ENCODE data around the gene KDM6B.
"Not testable (repeated sequence)": the region's sequence is repeated elsewhere in the genome, so short reads cannot be mapped to it uniquely, and the experiment has no call there.

Gene KDM6B, protein sequence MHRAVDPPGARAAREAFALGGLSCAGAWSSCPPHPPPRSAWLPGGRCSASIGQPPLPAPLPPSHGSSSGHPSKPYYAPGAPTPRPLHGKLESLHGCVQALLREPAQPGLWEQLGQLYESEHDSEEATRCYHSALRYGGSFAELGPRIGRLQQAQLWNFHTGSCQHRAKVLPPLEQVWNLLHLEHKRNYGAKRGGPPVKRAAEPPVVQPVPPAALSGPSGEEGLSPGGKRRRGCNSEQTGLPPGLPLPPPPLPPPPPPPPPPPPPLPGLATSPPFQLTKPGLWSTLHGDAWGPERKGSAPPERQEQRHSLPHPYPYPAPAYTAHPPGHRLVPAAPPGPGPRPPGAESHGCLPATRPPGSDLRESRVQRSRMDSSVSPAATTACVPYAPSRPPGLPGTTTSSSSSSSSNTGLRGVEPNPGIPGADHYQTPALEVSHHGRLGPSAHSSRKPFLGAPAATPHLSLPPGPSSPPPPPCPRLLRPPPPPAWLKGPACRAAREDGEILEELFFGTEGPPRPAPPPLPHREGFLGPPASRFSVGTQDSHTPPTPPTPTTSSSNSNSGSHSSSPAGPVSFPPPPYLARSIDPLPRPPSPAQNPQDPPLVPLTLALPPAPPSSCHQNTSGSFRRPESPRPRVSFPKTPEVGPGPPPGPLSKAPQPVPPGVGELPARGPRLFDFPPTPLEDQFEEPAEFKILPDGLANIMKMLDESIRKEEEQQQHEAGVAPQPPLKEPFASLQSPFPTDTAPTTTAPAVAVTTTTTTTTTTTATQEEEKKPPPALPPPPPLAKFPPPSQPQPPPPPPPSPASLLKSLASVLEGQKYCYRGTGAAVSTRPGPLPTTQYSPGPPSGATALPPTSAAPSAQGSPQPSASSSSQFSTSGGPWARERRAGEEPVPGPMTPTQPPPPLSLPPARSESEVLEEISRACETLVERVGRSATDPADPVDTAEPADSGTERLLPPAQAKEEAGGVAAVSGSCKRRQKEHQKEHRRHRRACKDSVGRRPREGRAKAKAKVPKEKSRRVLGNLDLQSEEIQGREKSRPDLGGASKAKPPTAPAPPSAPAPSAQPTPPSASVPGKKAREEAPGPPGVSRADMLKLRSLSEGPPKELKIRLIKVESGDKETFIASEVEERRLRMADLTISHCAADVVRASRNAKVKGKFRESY (N-terminal part only)

DNA sequence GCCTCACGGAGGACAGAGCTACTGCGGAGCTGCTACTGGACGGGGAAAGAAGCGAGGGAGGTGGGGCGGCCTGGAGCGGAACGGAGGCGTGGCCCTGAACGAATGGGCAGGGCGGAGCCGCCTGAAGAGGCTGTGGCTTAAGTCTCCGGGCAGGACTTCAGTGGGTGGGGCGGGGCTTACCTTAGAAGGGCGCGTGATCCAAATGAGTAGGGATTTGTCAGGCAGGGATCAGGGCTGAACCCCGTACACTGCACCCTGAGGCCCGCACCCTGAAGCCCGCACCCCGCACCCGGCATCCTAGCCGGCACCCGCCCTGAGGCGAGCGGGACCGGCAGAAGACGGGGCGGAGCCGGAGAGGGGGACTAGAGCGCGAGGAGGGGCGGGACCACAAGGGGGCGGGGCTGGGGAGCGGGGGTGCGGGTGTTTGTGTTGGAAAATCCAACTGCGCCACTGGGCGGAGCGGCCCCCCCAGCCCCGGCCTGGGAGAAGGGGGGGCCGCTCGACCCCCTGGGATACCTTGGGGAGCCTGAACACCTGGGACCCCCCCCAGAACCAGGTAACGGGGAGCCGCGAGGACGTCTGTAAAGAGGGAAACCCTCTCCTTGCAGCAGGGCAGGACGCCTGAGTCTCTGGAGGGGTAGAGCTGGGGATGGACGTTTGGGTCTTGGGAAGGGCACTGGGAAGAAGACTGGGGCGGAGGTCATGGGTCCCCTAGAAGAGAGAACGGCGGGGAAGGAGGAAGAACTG is at the start of gene KDM6B:
Gene KDM6B, plus strand, starts transcription at position 423 of the 747 bp plus-strand sequence. CDS start 11,338 bp downstream, outside the sequence.
- DNase-seq: peak; percentile 52 to 74

DNA sequence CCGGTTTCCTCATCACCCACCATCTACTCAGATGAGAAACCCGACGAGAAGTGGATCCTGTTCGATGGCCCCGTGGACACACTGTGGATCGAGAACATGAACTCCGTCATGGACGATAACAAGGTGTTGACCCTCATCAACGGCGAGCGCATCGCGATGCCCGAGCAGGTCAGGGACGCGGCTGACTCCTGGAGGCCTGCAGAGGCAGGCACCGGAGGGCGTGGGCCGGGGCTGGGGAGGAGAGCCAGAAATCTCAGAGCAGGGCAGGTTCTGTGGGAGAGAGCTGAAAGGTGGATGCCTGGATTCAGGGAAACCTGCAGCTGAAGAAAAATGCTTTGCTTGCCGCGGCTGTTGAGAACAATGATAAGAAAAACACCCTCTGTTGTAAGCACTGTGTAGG is 47.2 kb upstream of the KDM6B start:
- no peak for DNase-seq

DNA sequence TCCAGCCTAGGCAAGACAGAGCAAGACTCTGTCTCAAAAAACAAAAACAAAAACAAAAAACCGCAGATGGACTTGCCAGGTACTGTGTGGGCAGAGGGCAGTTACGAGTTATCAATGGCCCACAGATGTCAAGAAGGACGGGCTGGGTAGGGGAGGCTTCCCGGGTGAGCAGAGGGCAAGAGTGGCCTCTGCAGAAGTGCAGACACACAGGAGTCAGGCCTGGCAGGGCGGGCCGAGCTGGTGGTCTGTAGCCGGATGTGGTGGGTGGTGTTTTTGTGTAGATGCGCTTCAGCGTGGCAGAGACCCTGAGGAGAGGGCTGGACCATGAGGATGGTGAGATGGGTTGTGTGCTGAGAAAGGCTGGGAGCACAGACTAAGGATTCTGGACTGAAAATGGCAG is 44.9 kb upstream of the KDM6B start:
- DNase-seq: no peak

DNA sequence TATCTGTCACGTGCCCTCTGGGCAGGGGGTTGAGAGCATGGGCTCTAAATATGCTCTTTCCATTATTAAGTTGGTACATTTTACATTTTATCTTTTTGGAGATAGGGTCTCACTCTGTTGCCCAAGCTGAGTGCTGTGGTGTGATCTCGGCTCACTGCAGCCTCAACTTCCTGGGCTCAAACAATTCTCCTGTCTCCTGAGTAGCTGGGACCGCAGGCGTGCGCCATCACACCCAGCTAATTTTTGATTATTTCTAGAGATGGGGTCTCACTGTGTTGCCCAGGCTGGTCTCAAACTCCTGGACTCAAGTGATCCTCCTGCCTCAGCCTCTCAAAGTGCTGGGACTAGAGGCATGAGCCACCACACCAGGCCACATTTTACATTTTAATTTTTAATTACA is 43.9 kb upstream of the KDM6B start:
- no peak for DNase-seq

DNA sequence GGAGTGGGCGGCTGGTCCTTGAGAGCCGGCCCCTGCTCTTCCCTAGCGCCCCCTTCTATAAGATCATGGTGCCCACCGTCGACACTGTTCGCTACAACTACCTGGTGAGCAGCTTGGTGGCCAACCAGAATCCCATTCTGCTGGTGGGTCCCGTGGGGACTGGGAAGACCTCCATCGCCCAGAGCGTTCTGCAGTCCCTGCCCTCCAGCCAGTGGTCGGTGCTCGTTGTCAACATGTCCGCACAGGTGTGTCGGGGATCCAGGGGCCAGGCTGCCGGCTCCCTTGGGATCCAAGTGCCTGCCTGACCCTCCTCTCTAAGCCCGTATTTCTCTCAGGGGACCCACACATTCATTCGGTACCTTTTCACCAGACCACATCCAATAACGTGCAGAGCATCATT is 41.4 kb upstream of the KDM6B start:
- DNase-seq: no peak

DNA sequence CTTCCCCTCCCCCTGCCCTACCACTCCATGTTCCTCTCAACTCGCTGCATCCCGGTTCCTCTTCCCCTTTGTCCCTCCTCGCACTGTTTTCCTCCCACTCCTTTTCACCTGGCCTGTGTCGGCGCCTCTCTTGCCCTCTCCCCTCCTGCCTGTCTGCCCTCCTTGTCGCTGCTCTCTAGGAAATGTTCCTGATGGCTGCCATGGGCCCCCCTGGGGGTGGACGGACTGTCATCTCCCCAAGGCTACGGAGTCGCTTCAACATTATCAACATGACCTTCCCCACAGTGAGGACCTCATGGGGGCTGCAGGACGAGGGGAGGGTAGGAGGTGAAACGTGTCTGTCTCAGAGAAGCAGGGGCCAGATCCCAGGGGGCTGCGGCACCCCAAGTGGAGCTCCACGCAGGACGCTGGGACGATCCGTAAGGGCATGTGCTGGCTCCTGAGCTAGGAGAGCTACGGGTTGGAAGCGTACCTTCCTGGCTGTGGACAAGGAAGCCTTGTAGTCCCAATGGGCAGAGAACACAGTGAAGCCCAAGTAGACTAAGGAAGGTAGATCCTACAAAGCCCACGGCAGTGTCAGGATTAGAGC is 39.8 kb upstream of the KDM6B start:
- DNase-seq: no peak

DNA sequence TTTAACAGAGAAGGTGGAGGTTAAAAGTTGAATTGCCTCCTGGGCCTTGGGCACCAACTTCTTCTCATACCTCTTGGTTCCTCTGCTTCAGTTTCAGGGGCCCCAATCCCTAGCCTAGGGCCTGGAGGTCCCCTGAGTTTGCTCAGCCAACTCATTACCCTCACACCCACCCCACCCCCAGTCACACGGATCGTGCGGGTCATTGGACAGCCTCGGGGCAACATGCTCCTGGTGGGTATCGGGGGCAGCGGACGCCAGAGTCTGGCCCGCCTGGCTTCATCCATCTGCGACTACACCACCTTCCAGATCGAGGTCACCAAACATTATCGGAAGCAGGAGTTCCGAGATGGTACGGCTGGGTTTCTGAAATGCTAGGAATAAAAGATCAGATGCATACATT is 36.0 kb upstream of the KDM6B start:
- no peak for DNase-seq

DNA sequence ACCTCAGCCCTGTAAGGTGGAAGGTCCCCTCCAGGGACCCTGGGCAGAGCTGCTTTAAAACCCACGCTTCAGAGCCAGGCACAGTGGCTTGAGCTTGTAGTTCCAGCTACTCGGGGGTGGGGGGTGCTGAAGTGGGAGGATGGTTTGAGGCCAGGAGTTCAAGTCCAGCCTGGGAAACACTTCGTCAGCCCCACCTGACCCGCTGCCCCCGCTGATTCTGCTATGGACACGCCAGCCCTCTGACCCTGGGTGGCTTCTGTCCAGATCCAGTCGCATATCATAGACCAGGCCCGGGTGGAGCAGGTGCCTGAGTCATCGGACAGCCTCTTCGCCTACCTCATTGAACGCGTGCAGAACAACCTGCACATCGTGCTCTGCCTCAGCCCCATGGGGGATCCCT is 35.2 kb upstream of the KDM6B start:
- no peak for DNase-seq

DNA sequence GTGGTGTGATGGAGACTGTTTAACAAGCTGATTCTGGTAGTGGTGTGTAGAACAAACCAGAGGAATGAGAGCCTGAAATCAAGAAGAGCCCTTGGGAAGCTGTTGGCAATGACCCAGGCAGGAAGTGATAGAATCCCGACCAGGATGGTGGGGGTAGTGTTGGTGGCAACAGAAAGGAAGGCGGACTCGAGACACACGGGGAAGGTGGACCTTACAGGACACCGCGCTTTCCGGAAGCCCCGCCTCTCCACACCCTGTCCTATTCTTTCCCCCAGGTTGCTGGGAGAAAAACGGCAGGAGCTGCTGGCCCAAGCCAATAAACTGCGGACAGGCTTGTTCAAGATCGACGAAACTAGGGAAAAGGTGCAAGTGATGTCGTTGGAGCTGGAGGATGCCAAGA is 30.0 kb upstream of the KDM6B start:
- DNase-seq: no peak

DNA sequence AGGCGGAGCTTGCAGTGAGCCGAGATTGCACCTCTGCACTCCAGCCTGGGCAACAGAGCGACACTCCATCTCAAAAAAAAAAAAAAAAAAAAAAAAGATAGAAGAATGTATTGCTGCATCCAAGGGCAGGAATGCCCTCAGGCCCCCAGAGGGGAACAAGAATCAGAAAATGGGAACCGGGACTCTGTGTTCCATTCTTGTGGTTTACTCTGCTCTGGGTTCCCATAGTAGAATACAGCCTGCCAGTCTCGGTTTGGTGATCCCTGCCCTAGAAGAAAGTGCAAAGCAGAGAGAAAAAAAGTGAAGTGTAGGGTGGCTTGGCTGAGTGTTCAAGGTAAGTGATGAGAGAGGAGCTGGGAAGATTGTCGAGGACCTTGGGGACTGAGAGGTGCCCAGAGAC is 27.4 kb upstream of the KDM6B start:
- DNase-seq: no peak

DNA sequence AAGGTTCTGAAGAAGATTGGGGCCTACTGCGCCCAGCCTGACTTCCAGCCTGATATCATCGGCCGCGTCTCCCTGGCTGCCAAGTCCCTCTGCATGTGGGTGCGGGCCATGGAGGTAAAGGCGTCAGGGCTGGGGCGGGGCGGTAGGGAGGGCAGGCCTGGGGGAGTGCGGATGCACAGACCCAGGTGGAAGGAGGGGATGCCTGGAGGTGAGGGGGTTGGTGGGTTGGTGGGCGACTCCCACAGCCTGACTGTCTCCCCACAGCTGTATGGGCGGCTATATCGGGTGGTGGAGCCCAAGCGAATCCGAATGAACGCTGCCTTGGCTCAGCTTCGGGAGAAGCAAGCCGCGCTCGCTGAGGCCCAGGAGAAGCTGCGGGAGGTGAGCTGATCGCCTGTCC is 26.8 kb upstream of the KDM6B start:
- no peak for DNase-seq

DNA sequence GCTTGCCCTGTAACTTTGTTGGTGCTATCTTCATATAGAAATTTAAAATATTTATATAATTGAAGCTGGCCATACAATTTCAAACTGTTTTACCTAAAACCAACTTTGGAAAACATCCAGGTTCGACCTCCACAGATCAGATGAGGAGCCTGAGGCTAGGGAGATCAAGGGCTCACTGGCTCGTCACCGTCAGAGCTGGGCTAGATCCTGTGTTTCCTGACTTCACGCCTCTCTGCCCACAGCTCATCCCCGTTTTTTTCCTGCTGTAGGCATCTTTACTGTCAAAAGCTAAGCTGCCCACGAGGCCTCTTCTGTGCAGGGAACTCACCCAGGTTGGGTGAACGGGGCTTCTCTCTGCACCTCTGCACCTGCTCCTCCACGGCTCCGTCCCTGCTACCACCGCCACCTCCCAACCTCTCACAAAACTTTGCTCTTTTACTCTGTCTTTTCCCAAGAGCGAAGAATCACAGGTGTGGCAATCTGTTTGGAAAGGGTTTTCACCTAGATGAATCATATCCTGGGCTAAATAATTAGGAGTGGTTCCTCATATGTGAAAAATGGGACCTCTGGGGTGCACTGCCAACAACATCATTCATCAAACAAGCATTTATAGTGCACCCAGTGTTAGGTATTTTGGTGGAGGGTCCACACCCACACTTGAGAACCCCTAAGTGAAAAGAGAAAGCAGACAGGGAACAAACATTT is 24.8 kb upstream of the KDM6B start:
- no peak for DNase-seq

DNA sequence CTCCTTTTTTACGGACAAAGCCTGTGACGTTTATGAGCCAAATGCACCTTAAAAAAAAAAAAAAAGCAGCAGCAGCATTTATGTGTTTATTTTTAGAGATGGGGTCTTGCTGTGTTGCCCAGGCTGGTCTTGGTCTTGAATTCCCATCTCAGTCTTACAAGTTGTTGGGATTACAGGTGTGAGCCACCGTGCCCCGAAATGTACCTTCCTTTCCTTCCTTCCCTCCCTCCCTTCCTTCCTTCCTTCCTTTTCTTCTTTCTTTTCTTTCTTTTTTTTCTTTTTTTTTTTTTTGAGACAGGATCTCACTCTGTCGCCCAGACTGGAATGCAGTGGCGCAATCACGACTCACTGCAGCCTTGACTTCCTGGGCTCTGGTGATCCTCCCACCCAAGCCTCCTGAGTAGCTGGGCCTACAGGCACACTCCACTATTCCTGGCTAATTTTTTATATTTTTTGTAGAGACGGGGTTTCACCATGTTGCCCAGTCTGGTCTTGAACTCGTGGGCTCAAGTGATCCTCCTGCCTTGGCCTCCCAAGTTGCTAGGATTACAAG is 24.1 kb upstream of the KDM6B start:
- not testable (repeated sequence) for DNase-seq

DNA sequence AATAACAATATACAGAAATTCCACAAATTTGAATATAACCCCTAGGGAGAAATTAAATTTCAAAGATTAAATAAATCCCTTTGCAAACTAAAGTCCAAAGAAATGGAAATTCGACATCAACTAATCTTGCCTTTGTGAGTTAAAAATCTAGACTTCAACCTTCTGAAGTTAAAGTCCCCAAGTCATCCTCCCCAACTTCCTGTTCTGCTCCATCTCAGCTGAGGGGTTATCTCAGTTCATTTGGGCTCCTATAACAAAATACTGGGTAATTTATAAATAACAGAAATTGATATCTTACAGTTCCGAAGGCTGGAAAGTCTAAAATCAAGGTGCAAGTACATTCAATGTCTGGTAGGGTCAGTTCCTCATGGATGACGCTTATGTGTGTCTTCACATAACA is 22.8 kb upstream of the KDM6B start:
- no peak for DNase-seq

DNA sequence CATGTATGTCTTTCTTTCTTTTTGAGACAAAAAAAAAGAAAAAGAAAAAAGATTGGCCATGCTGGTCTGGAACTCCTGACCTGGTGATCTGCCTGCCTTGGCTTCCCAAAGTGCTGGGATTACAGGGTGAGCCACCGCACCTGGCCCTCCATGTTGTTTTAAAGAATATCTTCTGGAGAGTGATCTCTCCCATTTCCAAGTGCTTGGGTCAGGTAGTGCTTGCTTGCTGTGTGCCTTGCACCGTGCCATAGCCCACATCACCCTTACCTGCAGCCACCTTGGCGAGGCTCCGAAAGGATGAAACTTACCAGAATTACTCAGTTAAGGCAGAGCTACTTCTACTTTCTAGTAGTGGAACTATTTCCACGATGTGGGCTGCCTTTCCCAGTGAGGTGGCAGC is 19.0 kb upstream of the KDM6B start:
- no peak for DNase-seq

DNA sequence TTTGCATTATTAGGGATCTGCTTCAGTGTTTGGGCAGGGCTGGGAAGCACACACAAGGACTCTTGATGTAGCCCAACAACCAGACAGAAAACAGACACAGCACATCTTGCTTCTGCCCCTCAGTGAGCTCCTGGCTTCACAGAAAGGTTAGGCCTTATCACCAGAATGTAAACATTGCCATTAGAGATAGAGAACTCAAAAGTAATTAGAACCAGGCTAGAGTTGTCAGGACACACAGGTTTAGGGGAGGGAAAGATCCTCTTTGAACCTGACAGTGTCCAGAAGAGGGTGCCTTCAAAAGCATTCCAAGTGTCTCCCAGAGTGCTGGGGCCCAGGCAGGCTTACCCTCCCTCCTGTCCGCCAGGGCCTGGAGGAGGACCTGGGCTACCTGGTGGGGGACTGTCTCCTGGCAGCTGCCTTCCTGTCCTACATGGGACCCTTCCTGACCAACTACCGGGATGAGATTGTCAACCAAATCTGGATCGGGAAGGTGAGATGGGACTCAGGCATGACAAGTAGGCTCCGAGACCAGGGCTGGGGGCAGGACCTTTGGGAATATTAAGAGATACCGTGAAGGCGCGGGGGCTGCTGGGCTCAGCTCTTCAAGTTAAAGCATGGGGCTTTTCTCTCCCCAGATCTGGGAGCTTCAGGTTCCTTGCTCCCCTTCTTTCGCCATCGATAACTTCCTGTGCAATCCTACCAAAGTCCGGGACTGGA is 16.9 kb upstream of the KDM6B start:
- DNase-seq: no peak

DNA sequence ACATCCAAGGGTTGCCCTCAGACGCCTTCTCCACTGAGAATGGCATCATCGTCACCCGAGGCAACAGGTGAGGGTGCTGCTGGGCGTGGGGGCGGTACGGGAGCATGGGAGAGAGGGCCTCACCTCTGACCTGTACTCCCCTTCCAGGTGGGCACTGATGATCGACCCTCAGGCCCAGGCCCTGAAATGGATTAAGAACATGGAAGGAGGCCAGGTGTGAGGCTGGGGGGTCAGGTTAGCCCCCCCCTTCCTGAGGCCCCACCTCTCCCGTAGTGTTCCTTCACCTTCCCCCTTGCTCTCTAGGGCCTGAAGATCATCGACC is 16.4 kb upstream of the KDM6B start:
- no peak for DNase-seq

DNA sequence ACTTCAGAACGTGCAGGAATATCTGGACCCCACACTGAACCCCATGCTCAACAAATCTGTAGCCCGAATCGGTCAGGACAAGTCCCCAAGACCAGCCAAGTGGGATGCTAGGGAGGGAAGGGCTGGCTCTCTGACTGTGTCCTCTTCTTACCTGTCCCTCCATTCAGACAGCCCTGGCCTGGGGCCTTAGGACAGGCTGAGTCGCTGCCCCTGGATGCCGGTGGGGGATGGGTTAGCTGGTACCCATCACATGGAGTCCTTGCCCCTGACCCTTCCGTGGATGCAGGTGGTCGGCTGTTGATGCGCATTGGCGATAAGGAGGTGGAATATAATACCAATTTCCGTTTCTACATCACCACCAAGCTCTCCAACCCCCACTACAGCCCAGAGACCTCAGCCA is 16.0 kb upstream of the KDM6B start:
- DNase-seq: no peak

DNA sequence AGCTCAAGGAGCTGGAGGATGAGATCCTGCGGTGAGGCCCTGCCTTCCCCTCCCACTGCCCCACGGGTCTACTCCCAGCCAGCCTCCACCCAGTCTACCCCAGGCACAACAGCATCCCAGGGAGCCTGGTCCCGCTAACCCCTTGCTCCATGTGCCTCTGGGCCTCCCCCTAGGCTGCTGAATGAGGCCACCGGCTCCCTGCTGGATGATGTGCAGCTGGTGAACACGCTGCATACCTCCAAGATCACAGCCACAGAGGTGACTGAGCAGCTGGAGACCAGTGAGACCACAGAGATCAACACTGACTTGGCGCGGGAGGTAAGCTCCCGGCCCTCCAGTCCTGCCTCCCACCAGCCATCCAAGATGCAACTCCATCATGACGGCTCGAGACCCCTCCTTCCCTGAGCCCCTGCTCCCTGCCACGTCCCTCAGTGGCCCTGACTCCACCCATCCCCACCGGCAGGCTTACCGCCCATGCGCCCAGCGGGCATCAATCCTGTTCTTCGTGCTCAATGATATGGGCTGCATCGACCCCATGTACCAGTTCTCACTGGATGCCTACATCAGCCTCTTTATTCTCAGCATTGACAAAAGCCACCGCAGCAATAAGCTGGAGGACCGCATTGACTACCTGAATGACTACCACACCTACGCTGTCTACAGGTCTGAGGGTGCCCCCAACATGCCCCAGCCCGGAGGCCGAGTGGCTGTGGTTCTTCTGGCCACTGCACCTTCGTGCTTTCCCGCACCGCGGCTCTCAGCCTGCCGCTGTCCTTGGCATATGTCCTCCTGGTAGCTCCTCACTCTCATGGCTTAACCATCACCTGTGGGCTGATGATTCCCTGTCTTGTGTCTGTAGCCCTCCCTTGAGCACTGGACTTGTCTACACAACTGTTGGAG is 15.0 kb upstream of the KDM6B start:
- DNase-seq: no peak

DNA sequence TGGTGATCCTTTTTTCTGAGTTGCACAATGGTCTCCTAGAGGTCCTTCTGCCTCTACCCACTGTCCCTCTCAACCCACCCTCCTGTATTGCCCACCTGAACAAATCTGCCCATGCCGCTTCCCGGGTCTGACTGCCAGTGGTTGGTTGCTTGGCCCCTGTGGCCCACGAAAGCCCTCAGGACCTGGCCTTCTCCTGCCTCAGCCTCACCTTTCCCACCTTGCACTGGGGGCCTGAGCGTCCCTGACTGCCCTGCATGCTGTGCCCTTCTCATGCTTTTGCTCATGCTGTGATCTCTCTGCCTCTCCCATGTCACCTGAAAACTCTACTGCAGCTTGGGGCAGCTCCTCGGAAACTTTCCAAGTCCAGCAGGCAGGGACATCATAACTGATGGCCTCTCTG is 13.8 kb upstream of the KDM6B start:
- DNase-seq: no peak
